Fibroblast of pulmonary artery (primary cell): ENCODE results near the gene ENG.

Experiments
- DNase-seq: peaks from one replicate; pipeline ENCODE4 v3.0.0-alpha.2; 2010; ENCODE audit warnings: low read depth
- H3K4me3 ChIP-seq: replicated peaks from 2 replicates; pipeline ENCODE4 v1.5.1; 2011; ENCODE audit warnings: low read depth, mild to moderate bottlenecking, control low read depth, low read length, moderate library complexity
- TF ChIP-seq, protein P1 (sequence below): IDR thresholded peaks from 2 replicates; pipeline ENCODE4 v1.5.1; 2011; ENCODE audit warnings: mild to moderate bottlenecking, control low read depth, low read length, inconsistent platforms; ENCODE audit errors: missing control alignments

The ENG gene

DNA sequence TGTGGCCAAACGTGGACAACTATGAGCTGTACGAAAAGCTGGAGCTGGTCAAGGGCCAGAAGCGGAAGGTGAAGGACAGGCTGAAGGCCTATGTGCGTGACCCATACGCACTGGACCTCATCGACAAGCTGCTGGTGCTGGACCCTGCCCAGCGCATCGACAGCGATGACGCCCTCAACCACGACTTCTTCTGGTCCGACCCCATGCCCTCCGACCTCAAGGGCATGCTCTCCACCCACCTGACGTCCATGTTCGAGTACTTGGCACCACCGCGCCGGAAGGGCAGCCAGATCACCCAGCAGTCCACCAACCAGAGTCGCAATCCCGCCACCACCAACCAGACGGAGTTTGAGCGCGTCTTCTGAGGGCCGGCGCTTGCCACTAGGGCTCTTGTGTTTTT is 65.3 kb downstream of the ENG start:
- TF ChIP-seq, protein P1, sequence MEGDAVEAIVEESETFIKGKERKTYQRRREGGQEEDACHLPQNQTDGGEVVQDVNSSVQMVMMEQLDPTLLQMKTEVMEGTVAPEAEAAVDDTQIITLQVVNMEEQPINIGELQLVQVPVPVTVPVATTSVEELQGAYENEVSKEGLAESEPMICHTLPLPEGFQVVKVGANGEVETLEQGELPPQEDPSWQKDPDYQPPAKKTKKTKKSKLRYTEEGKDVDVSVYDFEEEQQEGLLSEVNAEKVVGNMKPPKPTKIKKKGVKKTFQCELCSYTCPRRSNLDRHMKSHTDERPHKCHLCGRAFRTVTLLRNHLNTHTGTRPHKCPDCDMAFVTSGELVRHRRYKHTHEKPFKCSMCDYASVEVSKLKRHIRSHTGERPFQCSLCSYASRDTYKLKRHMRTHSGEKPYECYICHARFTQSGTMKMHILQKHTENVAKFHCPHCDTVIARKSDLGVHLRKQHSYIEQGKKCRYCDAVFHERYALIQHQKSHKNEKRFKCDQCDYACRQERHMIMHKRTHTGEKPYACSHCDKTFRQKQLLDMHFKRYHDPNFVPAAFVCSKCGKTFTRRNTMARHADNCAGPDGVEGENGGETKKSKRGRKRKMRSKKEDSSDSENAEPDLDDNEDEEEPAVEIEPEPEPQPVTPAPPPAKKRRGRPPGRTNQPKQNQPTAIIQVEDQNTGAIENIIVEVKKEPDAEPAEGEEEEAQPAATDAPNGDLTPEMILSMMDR = no peak
- no peak for DNase-seq
- H3K4me3 ChIP-seq = no peak overlapping the region

GRCh38 chr9:127788337-127789011 is 66.0 kb downstream of the ENG start:
- DNase-seq = no peak
- TF ChIP-seq, protein P1 = no peak
- no peak overlapping the region for H3K4me3 ChIP-seq

DNA sequence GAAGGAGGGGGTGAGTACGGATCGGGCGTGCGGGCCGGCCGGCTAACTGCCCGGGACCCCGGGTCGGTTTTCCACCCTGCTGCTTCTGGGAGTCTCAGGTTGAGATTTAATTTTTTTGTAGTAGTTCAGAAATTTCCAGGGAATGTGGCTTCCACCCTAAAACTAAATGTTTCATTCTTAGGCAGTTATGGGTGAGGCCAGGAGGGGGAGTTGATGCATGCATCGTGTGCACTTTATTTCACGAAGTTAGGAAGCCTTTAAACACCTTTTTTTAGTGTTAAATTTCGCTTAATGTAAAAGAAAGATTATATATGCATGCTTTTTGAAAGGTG is 67.7 kb downstream of the ENG start:
- TF ChIP-seq, protein P1 = peak; percentile 56
- H3K4me3 ChIP-seq = peak overlapping the region; percentile 91
- peak; percentile 45 for DNase-seq

GRCh38 chr9:127785933-127786772 is 68.3 kb downstream of the ENG start, which contains the start of gene CDK9:
Gene CDK9, plus strand, starts transcription at chr9:127786034. Its CDS starts 115 bp downstream, at chr9:127786149.
- TF ChIP-seq, protein P1 = no peak
- H3K4me3 ChIP-seq = peak within 1 kb of the TSS; percentile 91
- DNase-seq = peak; percentile 90

DNA sequence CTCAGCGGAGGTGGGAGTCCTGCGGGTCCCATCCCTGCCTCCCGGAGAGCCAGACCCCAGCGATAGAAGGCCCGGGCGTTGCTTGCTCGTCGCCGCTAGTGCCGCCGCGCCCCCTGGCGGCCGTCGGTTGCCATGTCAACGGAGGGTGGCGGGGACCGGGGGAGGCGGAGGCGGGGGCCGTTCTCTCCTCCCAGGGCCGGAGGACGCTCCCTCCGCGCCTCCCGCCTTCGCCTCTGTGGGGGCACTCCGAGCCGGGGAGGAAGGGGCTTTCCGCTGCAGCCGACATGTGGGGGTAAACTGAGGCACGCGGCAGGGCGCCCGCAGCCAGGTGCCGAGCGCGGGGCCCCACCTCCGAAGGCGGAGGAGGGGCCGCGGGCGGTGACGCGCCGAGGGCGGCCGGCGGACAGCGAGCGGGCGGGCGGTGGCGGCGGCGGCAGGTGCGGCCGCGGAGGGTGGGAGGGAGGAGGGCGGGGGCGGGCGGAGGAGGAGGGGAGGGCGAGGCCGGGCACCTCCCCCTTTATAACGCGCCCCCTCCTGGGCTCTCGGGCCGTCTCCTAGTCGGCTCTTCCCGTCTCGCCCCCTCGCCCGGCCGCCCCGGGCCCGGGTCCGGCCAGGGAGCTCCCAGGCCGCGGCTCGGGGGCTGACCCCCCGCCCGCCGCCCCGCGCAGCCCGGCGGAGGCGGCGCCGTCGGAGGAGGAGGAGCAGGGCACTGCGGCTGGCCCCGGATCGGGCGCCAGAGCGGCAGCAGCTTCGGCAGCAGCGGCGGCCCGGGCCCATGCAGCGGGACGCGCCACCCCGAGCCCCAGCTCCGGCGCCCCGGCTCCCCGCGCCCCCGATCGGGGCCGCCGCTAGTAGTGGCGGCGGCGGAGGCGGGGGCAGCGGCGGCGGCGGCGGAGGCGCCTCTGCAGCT is 69.2 kb downstream of the ENG start:
- peak overlapping the region; percentile 91 for H3K4me3 ChIP-seq
- TF ChIP-seq, protein P1 = peak; percentile 47
- DNase-seq = peak; percentile 82

- H3K4me3 ChIP-seq = no peak overlapping the region
- DNase-seq = no peak
- TF ChIP-seq, protein P1 = no peak
These were observed 71.1 kb downstream of the ENG start for GRCh38 chr9:127783111-127784008.
